ES-I3 (cell line): Measurements from ENCODE around the gene KYNU.
"Not testable (repeated sequence)": the region's sequence is repeated elsewhere in the genome, so short reads cannot be mapped to it uniquely, and the experiment has no call there.

Source experiments
- H3K36me3 ChIP-seq: 2 replicates; pipeline ENCODE4 v1.6.1; 2013; ENCODE audit warnings: mild to moderate bottlenecking, low read length, control low read depth, moderate library complexity; ENCODE audit not compliant: insufficient read depth
- H3K4me1 ChIP-seq: 2 replicates; pipeline ENCODE4 v1.6.1; 2013; ENCODE audit warnings: mild to moderate bottlenecking, control low read depth, low read length; ENCODE audit not compliant: insufficient read depth
- H3K9ac ChIP-seq: 2 replicates; pipeline ENCODE4 v1.6.1; 2013; ENCODE audit warnings: low read depth, mild to moderate bottlenecking, low read length, moderate library complexity
- H3K9me3 ChIP-seq: 2 replicates; pipeline ENCODE4 v1.6.1; 2013; ENCODE audit warnings: mild to moderate bottlenecking, low read length, moderate library complexity; ENCODE audit not compliant: control insufficient read depth, insufficient read depth

Gene KYNU

GRCh38 chr2:142864605-142865004, 12.9 kb upstream of the KYNU start:
- H3K9ac ChIP-seq, H3K36me3 ChIP-seq, H3K9me3 ChIP-seq, H3K4me1 ChIP-seq: not testable (repeated sequence)

- Histone ChIP-seq H3K9me3 (0 out of 2 replicates have a peak, but pooled peaks cover 4% of the 10 kb centered on the region), H3K4me1 (no peaks in the 10 kb centered on the region; the same call in 1 of the 2 replicates), H3K36me3 (no peaks in the 10 kb centered on the region), H3K9ac (no peak overlapping the region)
Observed at GRCh38 chr2:142865924-142866323, 11.5 kb upstream of the KYNU start.

DNA sequence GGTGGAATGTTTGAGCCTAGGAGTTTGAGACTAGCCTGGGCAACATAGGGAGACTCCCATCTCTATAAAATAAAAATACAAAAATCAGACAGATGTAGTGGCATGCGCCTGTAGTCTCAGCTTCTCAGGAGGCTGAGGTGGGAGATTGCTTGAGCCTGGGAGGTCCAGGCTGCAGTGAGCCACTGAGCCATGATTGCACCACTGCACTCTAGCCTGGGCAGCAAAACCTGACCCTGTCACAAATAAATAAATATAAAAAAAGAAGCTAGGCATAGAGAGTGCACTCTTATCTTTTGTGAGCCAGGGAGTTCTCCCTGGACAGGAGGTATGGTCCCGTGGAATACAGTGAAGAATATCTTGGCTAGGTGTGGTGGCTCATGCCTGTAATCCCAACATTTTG, 11.0 kb upstream of the KYNU start:
- no peaks in the 10 kb centered on the region; the same call in 1 of the 2 replicates for H3K4me1 ChIP-seq
- H3K9ac ChIP-seq: no peak overlapping the region
- no peaks in the 10 kb centered on the region for H3K36me3 ChIP-seq
- 0 out of 2 replicates have a peak, but pooled peaks cover 4% of the 10 kb centered on the region for H3K9me3 ChIP-seq

GRCh38 chr2:142867136-142867535, 10.3 kb upstream of the KYNU start:
- Histone ChIP-seq H3K9ac (no peak overlapping the region), H3K9me3 (0 out of 2 replicates have a peak, but pooled peaks cover 4% of the 10 kb centered on the region), H3K36me3 (no peaks in the 10 kb centered on the region), H3K4me1 (no peaks in the 10 kb centered on the region; the same call in 1 of the 2 replicates)

DNA sequence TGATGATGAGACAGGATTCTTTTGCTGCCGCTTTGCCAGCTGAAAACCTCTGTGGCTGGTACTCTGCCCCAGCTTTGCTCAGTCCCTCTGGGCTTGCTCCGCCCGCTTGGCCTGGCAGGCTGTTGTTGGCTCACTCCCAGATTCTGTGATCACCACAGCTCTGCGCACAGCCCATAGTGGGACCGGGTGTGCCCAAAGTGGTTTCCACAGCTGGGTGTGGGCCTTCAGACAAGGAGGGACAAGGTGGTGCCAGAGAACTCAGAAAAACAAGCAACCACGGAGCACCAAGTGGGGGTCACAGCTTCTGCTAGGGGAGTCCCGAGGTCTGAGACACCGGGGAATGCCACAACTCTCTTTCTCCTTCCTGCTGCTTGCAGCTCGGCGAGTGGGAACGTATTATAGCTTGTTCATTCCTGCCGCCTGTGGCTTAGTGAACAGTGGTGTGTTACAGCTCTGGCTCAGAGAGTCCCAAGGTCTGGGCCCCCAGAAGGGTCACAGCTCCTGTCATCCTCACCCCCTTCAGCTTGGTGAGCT, 9.2 kb upstream of the KYNU start:
- Histone ChIP-seq H3K9me3 (0 out of 2 replicates have a peak, but pooled peaks cover 4% of the 10 kb centered on the region), H3K4me1 (no peaks in the 10 kb centered on the region; the same call in 1 of the 2 replicates), H3K9ac (no peak overlapping the region), H3K36me3 (no peaks in the 10 kb centered on the region)

DNA sequence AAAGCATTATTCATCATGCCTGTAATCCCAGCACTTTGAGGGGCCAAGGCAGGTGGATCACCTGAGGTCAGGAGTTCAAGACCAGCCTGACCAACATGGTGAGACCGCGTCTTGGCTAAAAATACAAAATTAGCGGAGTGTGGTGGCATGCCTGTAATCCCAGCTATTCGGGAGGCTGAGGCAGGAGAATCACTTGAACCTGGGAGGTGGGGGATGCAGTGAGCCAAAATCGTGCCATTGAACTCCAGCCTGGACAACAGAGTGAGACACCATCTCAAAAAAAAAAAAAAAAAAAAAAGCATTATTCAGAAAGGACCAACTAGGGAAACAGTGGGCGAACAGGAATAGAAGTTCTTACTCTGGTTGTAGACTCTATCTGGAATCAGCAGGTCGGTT, 8.4 kb upstream of the KYNU start:
- H3K9me3 ChIP-seq, H3K4me1 ChIP-seq, H3K36me3 ChIP-seq, H3K9ac ChIP-seq: not testable (repeated sequence)

DNA sequence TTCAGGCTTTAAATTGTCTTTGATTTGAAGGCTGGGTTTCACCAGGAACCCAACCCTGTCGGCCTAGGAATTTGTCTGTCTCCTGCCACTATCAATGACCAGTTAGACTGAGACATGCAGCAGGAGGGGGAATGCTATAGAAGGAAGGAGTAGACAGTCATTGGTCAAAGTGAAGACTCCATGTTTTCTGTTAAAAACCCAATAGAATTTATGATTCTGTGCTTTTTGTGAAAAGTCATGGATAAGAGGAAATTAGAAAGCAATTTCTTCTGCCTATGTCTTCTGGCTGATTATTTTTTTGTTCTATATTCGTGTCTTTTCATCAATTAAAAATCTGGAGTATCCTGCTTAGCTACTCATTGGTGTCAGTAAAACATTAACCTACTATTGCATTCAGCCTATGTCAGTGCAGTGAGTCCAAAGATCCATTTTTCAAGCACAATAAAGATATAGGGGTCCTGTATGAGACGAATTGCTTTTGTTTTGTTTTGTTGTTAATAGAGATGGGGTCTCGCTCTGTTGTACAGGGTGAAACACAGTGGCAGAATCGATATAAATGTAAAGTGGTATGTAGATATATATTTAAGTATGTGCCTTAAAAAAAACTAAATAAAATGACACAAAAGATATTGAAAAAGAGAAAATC, 7.9 kb upstream of the KYNU start:
- Histone ChIP-seq H3K9ac (no peak overlapping the region), H3K4me1 (no peaks in the 10 kb centered on the region; the same call in none of the 2 replicates), H3K36me3 (no peaks in the 10 kb centered on the region), H3K9me3 (0 out of 2 replicates have a peak, but pooled peaks cover 4% of the 10 kb centered on the region)

GRCh38 chr2:142870526-142870925, 6.9 kb upstream of the KYNU start:
- Histone ChIP-seq H3K36me3 (no peaks in the 10 kb centered on the region), H3K9me3 (0 out of 2 replicates have a peak, but pooled peaks cover 4% of the 10 kb centered on the region), H3K4me1 (no peaks in the 10 kb centered on the region; the same call in none of the 2 replicates), H3K9ac (no peak overlapping the region)

GRCh38 chr2:142871396-142871795, 6.1 kb upstream of the KYNU start:
- Histone ChIP-seq H3K9ac (no peak overlapping the region), H3K9me3 (0 out of 2 replicates have a peak, but pooled peaks cover 4% of the 10 kb centered on the region), H3K4me1 (no peaks in the 10 kb centered on the region; the same call in 1 of the 2 replicates), H3K36me3 (no peaks in the 10 kb centered on the region)

GRCh38 chr2:142872882-142873724, 4.4 kb upstream of the KYNU start:
- Histone ChIP-seq H3K9me3 (0 out of 2 replicates have a peak, but pooled peaks cover 2% of the 10 kb centered on the region), H3K4me1 (no peaks in the 10 kb centered on the region; the same call in 1 of the 2 replicates), H3K9ac (no peak overlapping the region), H3K36me3 (no peaks in the 10 kb centered on the region)

DNA sequence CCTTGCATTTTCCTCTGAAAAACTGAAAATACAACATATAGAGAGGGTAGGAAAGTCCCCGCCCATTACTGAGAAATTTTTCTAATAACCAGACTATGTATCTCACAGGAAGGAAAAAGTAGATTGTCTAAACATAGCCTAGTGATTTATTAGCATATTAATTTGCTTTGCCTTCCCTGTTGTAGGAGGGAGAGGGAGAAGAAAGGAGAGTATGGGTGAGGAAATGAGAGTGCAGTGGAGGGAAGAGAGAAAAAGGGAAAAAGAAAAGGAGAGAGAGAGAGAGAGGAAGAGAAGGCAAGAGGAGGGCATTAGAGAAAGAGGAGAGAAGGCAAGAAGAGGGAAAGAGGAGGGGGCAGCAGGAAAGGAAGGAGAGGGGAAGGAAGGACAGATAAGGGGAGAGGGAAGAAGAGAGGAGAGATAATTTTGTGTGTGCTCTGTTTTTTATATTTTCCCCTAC, 3.6 kb upstream of the KYNU start:
- Histone ChIP-seq H3K36me3 (no peaks in the 10 kb centered on the region), H3K9ac (no peak overlapping the region), H3K9me3 (no peaks in the 10 kb centered on the region), H3K4me1 (no peaks in the 10 kb centered on the region; the same call in 1 of the 2 replicates)

- Histone ChIP-seq H3K4me1 (no peaks in the 10 kb centered on the region; the same call in 1 of the 2 replicates), H3K9ac (no peak overlapping the region), H3K36me3 (no peaks in the 10 kb centered on the region), H3K9me3 (no peaks in the 10 kb centered on the region)
Observed at GRCh38 chr2:142874293-142874814, 3.1 kb upstream of the KYNU start.

DNA sequence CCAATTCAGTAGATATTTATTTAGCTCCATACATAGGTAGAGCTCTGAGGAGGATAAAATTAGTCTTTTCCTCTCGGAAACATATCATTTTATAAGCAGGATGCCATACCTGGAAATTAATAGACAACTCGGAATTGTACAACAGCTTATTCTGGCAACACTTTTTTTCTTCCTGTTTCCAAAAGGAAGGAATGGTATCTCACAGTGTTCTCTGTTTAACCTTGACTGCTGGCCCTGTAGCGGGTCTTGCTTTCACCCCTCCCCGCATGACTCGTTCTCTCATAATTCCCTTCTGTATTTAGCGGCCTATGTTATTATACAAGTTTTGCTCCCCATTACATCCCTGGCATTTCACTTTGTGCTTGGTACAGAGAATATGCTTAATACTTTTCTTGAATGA, 2.5 kb upstream of the KYNU start:
- Histone ChIP-seq H3K9me3 (no peaks in the 10 kb centered on the region), H3K36me3 (no peaks in the 10 kb centered on the region), H3K4me1 (no peaks in the 10 kb centered on the region; the same call in 1 of the 2 replicates), H3K9ac (no peak overlapping the region)

DNA sequence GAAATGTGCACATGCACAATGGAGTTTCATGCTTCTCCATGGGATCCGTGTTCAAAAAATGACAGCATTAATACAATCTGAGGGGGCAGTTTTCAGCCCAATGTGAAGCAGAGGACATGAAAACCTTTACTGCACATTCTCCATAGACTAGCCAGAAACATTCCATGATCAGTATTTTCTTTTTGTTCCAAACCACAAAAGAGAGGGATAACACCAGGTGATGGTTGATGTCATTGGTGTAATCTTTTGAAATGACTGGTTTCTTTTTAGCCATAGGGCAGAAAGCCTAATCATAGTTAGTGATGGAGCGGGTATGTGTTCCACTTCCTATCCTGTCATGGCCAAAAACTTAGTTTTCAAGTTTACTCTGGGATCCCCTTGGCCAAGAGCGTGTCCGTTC, 1.8 kb upstream of the KYNU start:
- H3K9ac ChIP-seq: no peak overlapping the region
- no peaks in the 10 kb centered on the region for H3K36me3 ChIP-seq
- H3K4me1 ChIP-seq: no peaks in the 10 kb centered on the region; the same call in 1 of the 2 replicates
- H3K9me3 ChIP-seq: no peaks in the 10 kb centered on the region
